ENCODE measurements around the gene IPO4. TPM values are rescaled to one million over a fixed set of nuclear protein-coding genes. Genes with fewer than 3 reads are reported as not detected.

Gene IPO4
- total and polyA plus RNA-seq, 2 of the 13 experiments (the other 11 are each of a cell fraction or from before 2014, with no cell fraction given): 39.0 to 179 TPM

GRCh38 chr14:24234095-24235005, 45.7 kb upstream of the IPO4 start (continued):
- TF ChIP-seq ZNF510 (CRISPR knock-in tag; IDR thresholded peaks at IDR 0.05; ENCODE audit: low read depth): 0 out of 2 replicates have a peak, but pooled peaks have one; percentile 38
- TF ChIP-seq KLF16 (CRISPR knock-in tag; IDR thresholded peaks at IDR 0.05): no peak
- no peak for TF ChIP-seq HNRNPK (IDR thresholded peaks at IDR 0.05; ENCODE audit: low read depth, low read length, poor library complexity, severe bottlenecking)
- peak; percentile 13; the same call in 1 of the 2 replicates for TF ChIP-seq NKX3-1 (CRISPR knock-in tag; IDR thresholded peaks at IDR 0.05)
- no peak for TF ChIP-seq UBTF (CRISPR knock-in tag; IDR thresholded peaks at IDR 0.05)
- TF ChIP-seq ZNF318 (CRISPR knock-in tag; IDR thresholded peaks at IDR 0.05): no peak
- TF ChIP-seq KDM1A (CRISPR knock-in tag; IDR thresholded peaks at IDR 0.05): no peak
- TF ChIP-seq ZNF3 (CRISPR knock-in tag; IDR thresholded peaks at IDR 0.05): no peak
- 0 out of 2 replicates have a peak, but pooled peaks have one; percentile 46 for TF ChIP-seq ZNF543 (CRISPR knock-in tag; IDR thresholded peaks at IDR 0.05)
- 0 out of 2 replicates have a peak, but pooled peaks have one; percentile 7 for TF ChIP-seq DNMT3B (CRISPR knock-in tag; conservative IDR thresholded peaks at IDR 0.05)
- no peak for TF ChIP-seq ZNF333 (CRISPR knock-in tag; IDR thresholded peaks at IDR 0.05; ENCODE audit: borderline replicate concordance)
- TF ChIP-seq ZSCAN22 (CRISPR knock-in tag; IDR thresholded peaks at IDR 0.05): no peak
- no peak for TF ChIP-seq CEBPG (CRISPR knock-in tag; IDR thresholded peaks at IDR 0.05)
- no peak for TF ChIP-seq ZBTB43 (CRISPR knock-in tag; conservative IDR thresholded peaks at IDR 0.05)
- no peak for TF ChIP-seq ADNP (CRISPR knock-in tag; IDR thresholded peaks at IDR 0.05)
- no peak for TF ChIP-seq ZNF761 (CRISPR knock-in tag; conservative IDR thresholded peaks at IDR 0.05)

Data from HepG2 (cell line).